K562 (cell line): ENCODE results near the gene RARRES2. TPM values are rescaled to one million over a fixed set of nuclear protein-coding genes. Genes with fewer than 3 reads are reported as not detected.

Experiments used
- ZNF407 ChIP-seq: fragments of 450-650 bp; IDR thresholded peaks from 2 replicates; pipeline ENCODE4 v1.6.1; 2016; ENCODE audit warnings: low read depth
- polyA plus RNA-seq, 8 experiments: library from polyadenylated mRNA; depleted of rRNA in 4 of 8; stranded (reverse) in 5 of 8; unstranded in 3 of 8; fragments of >200 nt; fragmentation: Nextera tagmentation in 2 of 8; fragmentation: Illumina TruSeq in 1 of 8; extraction: Ambion mirVana in 2 of 8; extraction: Trizol in 1 of 8; gene quantifications; 2 replicates each; pipeline versions ENCODE4 v1.2.1 to v1.2.3, GENCODE V29; 2011 to 2014; ENCODE audit warnings: inconsistent platforms in 1 of 8, missing spikeins in 1 of 8
- total RNA-seq, 7 experiments: library from RNA; depleted of rRNA in 6 of 7; stranded (reverse); fragments of >200 nt in 6 of 7; fragmentation: Illumina TruSeq in 2 of 7; extraction: Trizol in 2 of 7; gene quantifications; 2 replicates each; pipeline versions ENCODE4 v1.2.1 to v1.2.3, GENCODE V29; 2011 to 2021; ENCODE audit warnings: low replicate concordance in 1 of 7

The RARRES2 gene
- total and polyA plus RNA-seq, 9 of the 15 experiments (the other 6 are each of a cell fraction or from before 2014, with no cell fraction given): 0.11 to 1.7 (median 0.23) TPM; not detected in 6

- TF ChIP-seq ZNF407: 0 out of 2 replicates have a peak, but pooled peaks have one; percentile 34
Measured at GRCh38 chr7:150378115-150378852, 36.9 kb upstream of the RARRES2 start (continued).
